Smooth muscle cell (in vitro differentiated cells): ENCODE measurements around the gene DISP2. TPM values are rescaled to one million over a fixed set of nuclear protein-coding genes. Genes with fewer than 3 reads are reported as not detected.

ENCODE experiments used
- DNase-seq: peaks from one replicate; lab custom pipeline; 2025; ENCODE audit not compliant: unreplicated experiment; lab: John Stamatoyannopoulos, UW
- H2AFZ ChIP-seq: fragments of 200-600 bp; sonication (generic); 2 replicates; pipeline ENCODE4 v1.6.0; 2016; ENCODE audit warnings: antibody characterized with exemption, low read depth, mild to moderate bottlenecking
- H3F3A ChIP-seq: fragments of 200-600 bp; sonication (generic); 2 replicates; pipeline ENCODE4 v1.6.0; 2017; ENCODE audit warnings: antibody characterized with exemption, low read depth
- H3K27ac ChIP-seq: fragments of 200-600 bp; sonication (generic); 2 replicates; pipeline ENCODE4 v1.5.1; 2016; ENCODE audit warnings: low read depth, mild to moderate bottlenecking
- H3K27me3 ChIP-seq: fragments of 200-600 bp; sonication (generic); 2 replicates; pipeline ENCODE4 v1.6.1; 2016; ENCODE audit warnings: low read depth, mild to moderate bottlenecking
- H3K36me3 ChIP-seq: fragments of 200-600 bp; sonication (generic); 2 replicates; pipeline ENCODE4 v1.5.1; 2016; ENCODE audit warnings: low read depth
- H3K4me1 ChIP-seq: fragments of 200-600 bp; sonication (generic); 2 replicates; pipeline ENCODE4 v1.5.1; 2016; ENCODE audit warnings: low read depth
- H3K4me2 ChIP-seq: fragments of 200-600 bp; sonication (generic); 2 replicates; pipeline ENCODE4 v1.6.0; 2016; ENCODE audit warnings: mild to moderate bottlenecking
- H3K4me3 ChIP-seq: fragments of 200-600 bp; sonication (generic); 2 replicates; pipeline ENCODE4 v1.5.1; 2016; ENCODE audit warnings: mild to moderate bottlenecking
- H3K79me2 ChIP-seq: fragments of 200-600 bp; sonication (generic); 2 replicates; pipeline ENCODE4 v1.6.0; 2016; ENCODE audit warnings: low read depth, mild to moderate bottlenecking
- H3K9ac ChIP-seq: fragments of 200-600 bp; sonication (generic); 2 replicates; pipeline ENCODE4 v1.6.0; 2016; ENCODE audit warnings: low read depth
- H3K9me3 ChIP-seq: fragments of 200-600 bp; sonication (generic); replicated peaks from 2 replicates; pipeline ENCODE4 v1.5.1; 2016; ENCODE audit warnings: low read depth
- H4K20me1 ChIP-seq: fragments of 200-600 bp; sonication (generic); 2 replicates; pipeline ENCODE4 v1.6.0; 2016; ENCODE audit warnings: low read depth
- CTCF ChIP-seq: fragments of 200-600 bp; sonication (generic); IDR thresholded peaks from 2 replicates; pipeline ENCODE4 v1.5.1; 2017; ENCODE audit warnings: borderline replicate concordance, mild to moderate bottlenecking, antibody characterized with exemption; ENCODE audit not compliant: insufficient read depth, poor library complexity, severe bottlenecking
- WGBS: methylation state at CpG from one replicate; pipeline ENCODE4 v1.1.7; 2016; ENCODE audit warnings: low lambda C conversion rate; 5-methylcytosine and 5-hydroxymethylcytosine counted together
- polyA plus RNA-seq: library from polyadenylated mRNA; unstranded; fragments of >200 nt; fragmentation: Nextera tagmentation; extraction: Ambion mirVana; gene quantifications from 2 replicates; pipeline ENCODE4 v1.2.1, GENCODE V29; 2016
- total RNA-seq: library from RNA; depleted of rRNA; stranded (reverse); fragments of >200 nt; gene quantifications from 2 replicates; pipeline ENCODE4 v1.2.3, GENCODE V29; 2014

Gene DISP2
- total and polyA plus RNA-seq, 2 experiments from 2014 or later = 0.46 to 0.58 TPM

- no peak overlapping the region for H3K4me2 ChIP-seq
- H3K9me3 ChIP-seq = no peaks in the 10 kb centered on the region
- no peaks in the 10 kb centered on the region for H3K79me2 ChIP-seq
- no peak overlapping the region for H3K4me3 ChIP-seq
- no peak overlapping the region for H3K9ac ChIP-seq
- H3K27me3 ChIP-seq = no peaks in the 10 kb centered on the region
- H3F3A ChIP-seq = no peaks in the 10 kb centered on the region
- H4K20me1 ChIP-seq = no peaks in the 10 kb centered on the region
- WGBS = 94% methylated on average over 8 of the region's 8 CpGs
- no peak overlapping the region for H3K27ac ChIP-seq
- no peaks in the 10 kb centered on the region for H3K4me1 ChIP-seq
- TF ChIP-seq CTCF = no peak
- H2AFZ ChIP-seq = no peak overlapping the region
- H3K36me3 ChIP-seq = no peaks in the 10 kb centered on the region
- DNase-seq = no peak
Measured at GRCh38 chr15:40397688-40398412, 39.8 kb downstream of the DISP2 start.

- no peaks in the 10 kb centered on the region for H3K79me2 ChIP-seq
- H3K4me3 ChIP-seq = no peak overlapping the region
- H4K20me1 ChIP-seq = no peaks in the 10 kb centered on the region
- 85% methylated on average over 4 of the region's 4 CpGs for WGBS
- H3K27ac ChIP-seq = no peak overlapping the region
- no peak for DNase-seq
- H3K27me3 ChIP-seq = no peaks in the 10 kb centered on the region
- no peak overlapping the region for H3K4me2 ChIP-seq
- H3F3A ChIP-seq = no peaks in the 10 kb centered on the region
- no peaks in the 10 kb centered on the region for H3K36me3 ChIP-seq
- TF ChIP-seq CTCF = no peak
- no peak overlapping the region for H3K9ac ChIP-seq
- H3K9me3 ChIP-seq = no peaks in the 10 kb centered on the region
- no peak overlapping the region for H2AFZ ChIP-seq
- H3K4me1 ChIP-seq = no peaks in the 10 kb centered on the region
Measured at GRCh38 chr15:40398413-40398873, 40.4 kb downstream of the DISP2 start.

- Histone ChIP-seq H3K36me3 (no peaks in the 10 kb centered on the region), H2AFZ (no peak overlapping the region), H3K4me3 (no peak overlapping the region), H3K4me1 (no peaks in the 10 kb centered on the region), H3K79me2 (no peaks in the 10 kb centered on the region), H3K4me2 (no peak overlapping the region), H3K9ac (no peak overlapping the region), H3K27me3 (no peaks in the 10 kb centered on the region), H4K20me1 (no peaks in the 10 kb centered on the region), H3K27ac (no peak overlapping the region), H3K9me3 (no peaks in the 10 kb centered on the region), H3F3A (no peaks in the 10 kb centered on the region)
- 88% methylated on average over 7 of the region's 7 CpGs for WGBS
- no peak for DNase-seq
- no peak for TF ChIP-seq CTCF
Measured at GRCh38 chr15:40399370-40399769, 41.4 kb downstream of the DISP2 start.
